Measurements from ENCODE around the gene PDZD7.
"Not testable (repeated sequence)": the region's sequence is repeated elsewhere in the genome, so short reads cannot be mapped to it uniquely, and the experiment has no call there.

- not testable (repeated sequence) for TF ChIP-seq CTCF (IDR thresholded peaks at IDR 0.05); REST (IDR thresholded peaks at IDR 0.05; ENCODE audit: insufficient read depth in 1 of 2, low read depth in 2 of 2, low read length in 1 of 2); POLR2AphosphoS5 (IDR thresholded peaks at IDR 0.05; ENCODE audit: low read depth, low read length); SIN3A (IDR thresholded peaks at IDR 0.05; ENCODE audit: borderline replicate concordance, insufficient read depth, low read depth, low read length)
Measured at GRCh38 chr10:101034404-101034803, 3.5 kb upstream of the PDZD7 start.
